ENCODE results near the gene ZSCAN25.

Gene ZSCAN25

DNA sequence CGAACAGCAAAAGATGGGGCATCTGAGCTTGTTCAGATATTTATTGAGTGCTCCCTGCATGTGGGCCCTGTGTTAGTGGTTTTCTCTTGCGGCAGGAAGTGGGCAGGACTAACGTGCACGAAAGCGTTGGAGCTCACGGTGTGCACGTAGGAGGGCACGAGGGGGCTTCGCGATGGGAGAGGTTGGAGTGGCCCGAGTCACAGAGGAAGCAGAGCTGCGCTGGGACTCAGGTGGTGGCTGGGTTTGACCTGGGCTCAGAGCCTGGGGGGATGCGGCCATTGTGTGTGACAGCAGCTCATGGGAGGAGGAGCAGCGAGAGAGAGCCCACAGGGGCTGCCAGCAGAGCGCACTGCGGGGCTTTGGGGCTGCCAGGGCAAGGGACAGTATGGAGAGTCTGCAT is 7.7 kb downstream of the ZSCAN25 start:
- DNase-seq (ENCODE audit: low read depth) = peak; percentile 99
- TF ChIP-seq, protein P1, sequence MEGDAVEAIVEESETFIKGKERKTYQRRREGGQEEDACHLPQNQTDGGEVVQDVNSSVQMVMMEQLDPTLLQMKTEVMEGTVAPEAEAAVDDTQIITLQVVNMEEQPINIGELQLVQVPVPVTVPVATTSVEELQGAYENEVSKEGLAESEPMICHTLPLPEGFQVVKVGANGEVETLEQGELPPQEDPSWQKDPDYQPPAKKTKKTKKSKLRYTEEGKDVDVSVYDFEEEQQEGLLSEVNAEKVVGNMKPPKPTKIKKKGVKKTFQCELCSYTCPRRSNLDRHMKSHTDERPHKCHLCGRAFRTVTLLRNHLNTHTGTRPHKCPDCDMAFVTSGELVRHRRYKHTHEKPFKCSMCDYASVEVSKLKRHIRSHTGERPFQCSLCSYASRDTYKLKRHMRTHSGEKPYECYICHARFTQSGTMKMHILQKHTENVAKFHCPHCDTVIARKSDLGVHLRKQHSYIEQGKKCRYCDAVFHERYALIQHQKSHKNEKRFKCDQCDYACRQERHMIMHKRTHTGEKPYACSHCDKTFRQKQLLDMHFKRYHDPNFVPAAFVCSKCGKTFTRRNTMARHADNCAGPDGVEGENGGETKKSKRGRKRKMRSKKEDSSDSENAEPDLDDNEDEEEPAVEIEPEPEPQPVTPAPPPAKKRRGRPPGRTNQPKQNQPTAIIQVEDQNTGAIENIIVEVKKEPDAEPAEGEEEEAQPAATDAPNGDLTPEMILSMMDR (IDR thresholded peaks at IDR 0.05; ENCODE audit: low read depth, low read length) = no peak
- TF ChIP-seq, protein P2, sequence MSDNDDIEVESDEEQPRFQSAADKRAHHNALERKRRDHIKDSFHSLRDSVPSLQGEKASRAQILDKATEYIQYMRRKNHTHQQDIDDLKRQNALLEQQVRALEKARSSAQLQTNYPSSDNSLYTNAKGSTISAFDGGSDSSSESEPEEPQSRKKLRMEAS (IDR thresholded peaks at IDR 0.05; ENCODE audit: low read depth, low read length) = peak; percentile 97
- peak; percentile 80 for TF ChIP-seq POLR2A (IDR thresholded peaks at IDR 0.05; ENCODE audit: extremely low read depth, insufficient read length)
- TF ChIP-seq MYC (IDR thresholded peaks at IDR 0.05; ENCODE audit: low read depth, low read length) = peak; percentile 99
- H3K4me3 ChIP-seq (ENCODE audit: low read depth, low read length) = peak overlapping the region; percentile 69

DNA sequence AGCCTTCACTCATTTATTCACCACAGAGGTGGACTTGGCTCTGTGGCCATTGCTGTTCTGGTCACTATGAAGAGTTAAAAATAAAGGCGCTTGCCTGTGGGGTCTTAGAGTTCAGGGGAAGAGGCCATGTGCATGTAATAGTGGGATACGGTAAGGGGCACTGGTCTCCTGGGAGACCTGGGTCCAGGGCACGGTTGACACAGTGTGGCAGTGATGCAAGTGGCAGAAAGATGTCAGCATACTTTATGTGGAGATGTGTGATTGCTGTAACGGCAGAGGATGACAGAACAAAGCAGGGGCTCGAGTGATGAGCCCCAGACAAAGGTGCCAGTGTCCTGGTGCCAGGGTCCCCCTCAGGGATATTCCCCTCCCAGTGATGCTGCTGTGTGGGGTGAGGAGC is 8.6 kb downstream of the ZSCAN25 start:
- peak overlapping the region; percentile 69 for H3K4me3 ChIP-seq (ENCODE audit: low read depth, low read length)
- peak; percentile 40 for DNase-seq (ENCODE audit: low read depth)
- TF ChIP-seq POLR2A (IDR thresholded peaks at IDR 0.05; ENCODE audit: extremely low read depth, insufficient read length) = no peak
- TF ChIP-seq MYC (IDR thresholded peaks at IDR 0.05; ENCODE audit: low read depth, low read length) = no peak
- TF ChIP-seq, protein P1 (IDR thresholded peaks at IDR 0.05; ENCODE audit: low read depth, low read length) = no peak
- TF ChIP-seq, protein P2 (IDR thresholded peaks at IDR 0.05; ENCODE audit: low read depth, low read length) = no peak

DNA sequence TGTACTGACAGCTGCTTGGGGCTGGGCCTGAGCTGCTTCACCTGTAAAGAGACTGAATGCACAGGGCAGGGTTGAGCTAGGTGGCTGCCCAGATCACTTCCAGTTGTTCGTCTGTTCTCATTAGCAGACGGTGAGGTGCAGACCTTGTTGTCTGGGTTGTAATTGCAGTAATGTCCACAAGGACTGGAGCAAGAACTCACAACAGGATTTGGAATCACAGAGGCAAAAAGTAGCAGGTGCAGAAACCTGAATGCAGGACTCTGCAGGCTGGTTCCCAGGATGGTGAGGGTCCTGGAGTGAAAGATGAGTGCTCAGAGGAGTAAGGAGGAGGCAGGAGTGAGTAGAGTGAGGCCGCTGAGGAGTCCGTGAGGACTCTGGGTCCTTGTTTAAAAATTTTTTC is 9.2 kb downstream of the ZSCAN25 start:
- DNase-seq (ENCODE audit: low read depth) = peak; percentile 33
- peak overlapping the region; percentile 69 for H3K4me3 ChIP-seq (ENCODE audit: low read depth, low read length)
- TF ChIP-seq, protein P1 (IDR thresholded peaks at IDR 0.05; ENCODE audit: low read depth, low read length) = no peak
- TF ChIP-seq, protein P2 (IDR thresholded peaks at IDR 0.05; ENCODE audit: low read depth, low read length) = no peak
- TF ChIP-seq POLR2A (IDR thresholded peaks at IDR 0.05; ENCODE audit: extremely low read depth, insufficient read length) = no peak
- no peak for TF ChIP-seq MYC (IDR thresholded peaks at IDR 0.05; ENCODE audit: low read depth, low read length)

DNA sequence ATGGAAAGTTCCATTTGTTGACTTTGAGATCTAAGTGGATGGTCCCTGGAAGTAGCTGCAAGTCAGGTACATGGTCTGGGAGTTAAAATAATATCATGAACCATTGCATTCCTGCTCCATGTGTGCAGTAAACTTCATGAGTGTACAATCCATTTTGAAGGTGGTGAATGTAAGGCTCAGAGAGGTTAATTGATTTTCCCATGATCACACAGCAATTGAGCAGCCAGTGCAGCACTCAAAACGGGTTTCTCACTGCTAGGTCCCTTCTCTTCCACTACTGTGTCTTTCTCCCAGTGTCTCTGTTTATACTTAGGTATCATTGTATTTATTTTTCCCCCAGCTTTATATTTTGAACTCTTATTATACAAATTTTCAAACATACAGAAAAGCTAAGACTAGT is 9.9 kb downstream of the ZSCAN25 start:
- H3K4me3 ChIP-seq (ENCODE audit: low read depth, low read length) = peak overlapping the region; percentile 4
- DNase-seq (ENCODE audit: low read depth) = no peak

DNA sequence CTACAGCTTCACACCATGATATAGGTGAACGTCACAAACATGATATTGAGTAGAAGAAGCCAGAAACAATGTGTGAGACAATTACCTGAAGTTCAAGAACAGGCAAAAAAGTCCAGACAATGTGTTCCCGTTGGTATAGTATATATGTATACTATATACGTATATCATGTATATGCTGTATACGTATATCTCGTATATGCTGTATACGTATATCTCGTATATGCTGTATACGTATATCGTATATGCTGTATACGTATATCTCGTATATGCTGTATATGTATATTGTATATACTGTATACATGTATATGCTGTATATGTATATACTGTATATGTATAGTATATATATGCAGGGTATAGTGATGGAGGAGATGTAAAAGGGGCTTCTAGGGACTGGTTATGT is 10.8 kb downstream of the ZSCAN25 start:
- TF ChIP-seq, protein P2 (IDR thresholded peaks at IDR 0.05; ENCODE audit: low read depth, low read length) = no peak
- H3K4me3 ChIP-seq (ENCODE audit: low read depth, low read length) = no peak overlapping the region
- DNase-seq (ENCODE audit: low read depth) = no peak

More for the DNA sequence above, 9.9 kb downstream of the ZSCAN25 start:
- TF ChIP-seq, protein P1 (IDR thresholded peaks at IDR 0.05; ENCODE audit: low read depth, low read length) = no peak
- TF ChIP-seq, protein P2 (IDR thresholded peaks at IDR 0.05; ENCODE audit: low read depth, low read length) = no peak
- TF ChIP-seq MYC (IDR thresholded peaks at IDR 0.05; ENCODE audit: low read depth, low read length) (no peak), POLR2A (IDR thresholded peaks at IDR 0.05; ENCODE audit: extremely low read depth, insufficient read length) (no peak)

DNA sequence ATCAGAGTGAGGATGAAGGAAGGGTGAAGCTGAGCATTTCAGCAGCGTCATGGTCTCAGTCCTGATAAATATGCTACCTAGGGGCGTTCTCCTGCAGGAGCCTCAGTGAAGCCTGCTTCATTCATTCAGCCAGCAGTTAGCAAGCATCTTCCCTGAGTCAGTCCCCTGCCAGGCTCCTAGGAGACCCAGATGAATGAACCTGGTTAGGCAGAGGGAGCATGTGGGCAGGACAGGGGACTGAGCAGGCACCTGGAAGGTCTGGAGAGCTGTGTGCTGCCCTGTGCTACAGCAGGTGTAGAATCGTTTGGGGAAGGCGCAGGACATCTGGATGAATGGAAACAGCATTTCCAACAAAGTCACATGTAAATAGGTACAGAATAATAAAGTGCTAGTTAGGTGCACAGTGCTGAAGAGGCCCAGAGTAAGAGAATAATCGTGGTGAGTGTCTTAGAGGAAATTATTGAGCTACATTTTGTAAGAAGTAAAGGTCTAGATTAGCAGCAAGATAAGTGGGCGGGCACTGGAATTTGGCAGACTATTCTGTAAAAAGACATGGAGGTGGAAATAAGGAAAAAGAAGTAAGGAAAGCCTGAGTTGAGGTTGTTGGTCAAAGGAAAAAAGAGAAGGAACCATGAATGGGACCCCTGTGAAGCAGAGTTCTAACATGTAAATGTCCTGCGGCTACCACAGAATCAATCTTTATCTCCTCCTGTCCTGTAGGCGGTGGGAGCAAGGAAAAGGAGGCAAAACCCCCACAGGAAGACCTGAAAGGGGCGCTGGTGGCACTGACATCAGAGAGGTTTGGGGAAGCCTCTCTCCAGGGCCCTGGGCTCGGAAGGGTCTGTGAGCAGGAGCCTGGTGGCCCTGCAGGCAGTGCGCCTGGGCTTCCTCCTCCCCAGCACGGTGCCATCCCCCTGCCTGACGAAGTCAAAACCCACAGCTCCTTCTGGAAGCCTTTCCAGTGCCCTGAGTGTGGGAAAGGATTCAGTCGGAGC is 12.0 kb downstream of the ZSCAN25 start:
- TF ChIP-seq POLR2A (IDR thresholded peaks at IDR 0.05; ENCODE audit: extremely low read depth, insufficient read length) (no peak), MYC (IDR thresholded peaks at IDR 0.05; ENCODE audit: low read depth, low read length) (no peak)
- TF ChIP-seq, protein P1 (IDR thresholded peaks at IDR 0.05; ENCODE audit: low read depth, low read length) = no peak
- TF ChIP-seq, protein P2 (IDR thresholded peaks at IDR 0.05; ENCODE audit: low read depth, low read length) = no peak
- no peak for DNase-seq (ENCODE audit: low read depth)
- H3K4me3 ChIP-seq (ENCODE audit: low read depth, low read length) = no peak overlapping the region

Data from NB4 (cell line).